ENCODE results near the gene SH3GL3. TPM values are rescaled to one million over a fixed set of nuclear protein-coding genes. Genes with fewer than 3 reads are reported as not detected.

SH3GL3 gene
- total RNA-seq, 1 experiment from 2014 or later, result not detected

DNA sequence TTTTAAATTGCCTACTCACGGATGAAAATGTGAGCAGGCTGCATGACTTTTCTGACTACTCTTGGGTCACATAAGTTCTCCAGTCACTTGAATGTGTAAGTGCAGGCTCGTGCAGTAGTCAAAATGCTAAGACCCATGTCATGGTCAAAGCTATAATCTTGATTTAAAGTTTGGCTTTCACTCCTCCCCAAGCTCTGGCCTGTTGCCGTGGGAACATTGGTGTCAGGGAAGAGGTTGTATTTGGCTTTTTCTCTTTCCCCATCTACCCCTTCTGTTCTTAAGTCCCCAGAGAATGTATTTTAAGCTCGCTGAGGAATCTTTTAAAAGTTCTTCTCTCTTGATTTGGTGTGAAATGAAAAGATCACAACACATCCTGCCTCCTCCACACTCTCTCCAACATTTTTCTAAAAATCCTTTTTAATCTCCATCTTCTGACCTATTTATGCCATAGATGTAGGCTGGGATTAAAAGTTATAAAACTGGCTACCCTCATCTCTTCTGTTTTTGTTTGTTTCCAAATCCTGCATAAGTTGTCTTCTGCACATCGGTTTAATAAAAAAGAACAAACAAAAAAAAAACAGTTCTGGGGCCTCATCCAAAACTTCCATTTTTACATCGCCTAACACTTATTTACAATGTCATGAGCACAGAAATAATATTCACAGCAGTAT is 145.4 kb downstream of the SH3GL3 start:
- DNase-seq (ENCODE audit: low spot score), result no peak
- in situ Hi-C loops (cut with HindIII; ENCODE audit: low sequenced_read_pairs), result no loop called here

- DNase-seq (ENCODE audit: low spot score), result no peak
- in situ Hi-C loops (cut with HindIII; ENCODE audit: low sequenced_read_pairs), result no loop called here
Measured at GRCh38 chr15:83595191-83595590, 148.1 kb downstream of the SH3GL3 start.

- DNase-seq (ENCODE audit: low spot score), result no peak
- in situ Hi-C loops (cut with HindIII; ENCODE audit: low sequenced_read_pairs), result no loop called here
Measured at GRCh38 chr15:83598031-83598430, 150.9 kb downstream of the SH3GL3 start.

DNA sequence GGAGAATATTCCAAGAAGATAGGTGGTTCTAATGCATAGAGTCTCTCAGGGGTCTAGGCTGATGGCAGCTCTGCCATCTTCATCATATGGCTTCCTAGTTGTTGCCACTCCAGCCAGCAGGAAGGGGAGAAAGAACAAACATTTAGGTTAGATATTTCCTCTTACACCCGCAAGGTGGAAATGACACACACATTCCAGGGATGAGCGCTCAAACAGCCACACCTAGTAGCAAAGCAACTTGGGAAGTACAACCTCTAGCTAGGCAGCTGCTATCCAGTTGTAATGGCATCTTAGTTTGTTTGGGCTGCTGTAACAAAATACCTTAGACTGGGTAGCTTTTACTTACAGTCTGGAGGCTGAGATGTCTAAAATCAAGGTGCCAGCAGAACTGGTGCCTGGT is 154.9 kb downstream of the SH3GL3 start:
- in situ Hi-C loops (cut with HindIII; ENCODE audit: low sequenced_read_pairs), result no loop called here
- no peak for DNase-seq (ENCODE audit: low spot score)

- in situ Hi-C loops (cut with HindIII; ENCODE audit: low sequenced_read_pairs), result no loop called here
- no peak for DNase-seq (ENCODE audit: low spot score)
Measured at GRCh38 chr15:83604549-83604948, 157.4 kb downstream of the SH3GL3 start.

- DNase-seq (ENCODE audit: low spot score), result peak; percentile 3
- in situ Hi-C loops (cut with HindIII; ENCODE audit: low sequenced_read_pairs), result no loop called here
Measured at GRCh38 chr15:83605111-83605945, 158.2 kb downstream of the SH3GL3 start.

DNA sequence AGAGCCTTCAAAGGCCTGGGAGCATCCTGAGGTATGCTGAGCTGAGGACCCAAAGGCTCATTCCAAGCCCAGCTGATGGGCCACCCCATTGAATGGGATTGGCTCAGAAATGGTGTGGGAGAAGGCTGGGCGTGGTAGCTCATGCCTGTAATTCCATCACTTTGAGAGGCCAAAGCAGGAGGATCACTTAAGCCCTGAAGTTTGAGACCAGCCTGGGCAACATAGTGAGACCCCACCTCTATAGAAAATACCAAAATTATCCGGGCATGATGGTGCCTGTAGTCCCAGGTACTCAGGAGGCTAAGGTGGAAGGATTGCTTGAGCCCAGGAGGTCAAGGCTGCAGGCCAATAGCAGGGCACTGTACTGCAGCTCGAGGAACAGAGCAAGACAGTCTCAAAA is 163.0 kb downstream of the SH3GL3 start:
- in situ Hi-C loops (cut with HindIII; ENCODE audit: low sequenced_read_pairs), result no loop called here
- no peak for DNase-seq (ENCODE audit: low spot score)

DNA sequence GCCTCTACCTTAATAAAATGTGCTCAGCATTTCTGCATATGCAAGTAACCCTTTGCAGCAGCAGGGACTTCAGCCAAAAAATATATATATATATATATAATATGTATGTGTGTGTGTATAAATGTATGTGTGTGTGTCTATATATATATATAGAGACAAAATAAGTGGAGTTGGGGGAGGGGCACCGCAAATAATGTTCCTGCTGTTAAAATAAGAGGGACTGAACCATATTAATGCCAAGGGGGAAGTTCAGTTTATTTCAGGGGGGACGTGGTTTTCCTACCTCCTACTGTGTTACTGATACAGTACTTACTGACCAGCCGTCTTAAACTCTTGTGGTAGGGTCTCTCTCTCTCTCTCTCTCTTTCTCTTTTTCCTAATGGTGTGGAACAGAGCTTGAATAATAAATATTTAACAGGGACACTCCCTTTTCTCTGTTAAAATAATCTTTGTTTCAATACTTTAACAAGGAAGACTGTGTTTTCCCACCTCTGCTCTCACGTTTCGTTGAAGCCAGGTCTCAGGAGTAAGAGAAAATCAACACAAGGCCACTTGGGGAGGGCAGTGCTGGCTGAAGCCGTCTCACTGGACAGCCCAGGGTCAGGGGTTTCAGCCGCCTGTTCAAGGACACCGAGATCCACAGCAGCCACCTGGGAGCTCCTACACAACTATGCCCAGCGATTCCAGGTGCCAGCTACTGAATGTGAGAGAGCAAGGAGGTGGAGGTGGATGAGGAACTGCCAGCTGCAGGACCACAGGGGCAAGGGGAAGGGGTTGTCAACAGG is 164.0 kb downstream of the SH3GL3 start:
- DNase-seq (ENCODE audit: low spot score), result no peak
- in situ Hi-C loops (cut with HindIII; ENCODE audit: low sequenced_read_pairs), result no loop called here

- in situ Hi-C loops (cut with HindIII; ENCODE audit: low sequenced_read_pairs), result no loop called here
Measured at GRCh38 chr15:83612226-83612625, 165.1 kb downstream of the SH3GL3 start.

DNA sequence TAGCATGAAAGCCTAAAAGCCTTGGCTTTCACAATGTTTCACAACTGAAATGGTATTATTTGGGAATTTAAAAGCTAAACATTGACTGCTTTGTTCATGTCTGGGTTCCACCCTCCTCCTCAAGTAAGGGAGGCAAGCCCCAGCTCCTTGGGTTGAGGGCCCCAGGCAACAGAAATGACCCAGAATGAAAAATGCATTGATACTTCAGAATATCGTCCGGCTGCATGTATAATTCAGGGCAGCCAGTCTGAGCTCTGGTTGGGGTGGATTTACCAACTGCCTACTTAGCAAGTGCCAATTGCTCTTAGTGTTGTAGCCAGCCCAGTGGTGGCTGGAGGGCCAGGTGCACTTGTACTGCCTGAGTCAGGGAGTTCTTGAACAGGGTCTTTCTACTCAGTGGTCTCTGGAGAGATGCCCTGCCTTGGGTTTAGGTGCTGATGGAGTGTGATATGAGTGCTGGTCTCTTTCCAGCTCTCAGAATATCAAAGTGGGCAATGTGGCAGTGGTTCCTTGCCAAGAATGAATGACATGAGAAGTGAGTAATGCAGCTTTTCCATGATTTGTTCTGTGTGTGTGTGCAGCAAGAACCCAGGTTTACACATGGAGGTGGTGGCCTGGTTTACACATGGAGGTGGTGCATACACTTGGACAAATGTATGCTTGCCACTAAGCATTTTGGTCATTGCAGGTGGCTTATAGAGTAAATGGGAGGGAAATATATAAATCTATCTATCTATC is 165.9 kb downstream of the SH3GL3 start:
- DNase-seq (ENCODE audit: low spot score), result no peak
- in situ Hi-C loops (cut with HindIII; ENCODE audit: low sequenced_read_pairs), result no loop called here

More at GRCh38 chr15:83612226-83612625, 165.1 kb downstream of the SH3GL3 start:
- DNase-seq (ENCODE audit: low spot score), result no peak

GRCh38 chr15:83613714-83614113 is 166.6 kb downstream of the SH3GL3 start:
- in situ Hi-C loops (cut with HindIII; ENCODE audit: low sequenced_read_pairs), result no loop called here
- DNase-seq (ENCODE audit: low spot score), result peak; percentile 8

- DNase-seq (ENCODE audit: low spot score), result no peak
- in situ Hi-C loops (cut with HindIII; ENCODE audit: low sequenced_read_pairs), result no loop called here
Measured at GRCh38 chr15:83616840-83617239, 169.7 kb downstream of the SH3GL3 start.

DNA sequence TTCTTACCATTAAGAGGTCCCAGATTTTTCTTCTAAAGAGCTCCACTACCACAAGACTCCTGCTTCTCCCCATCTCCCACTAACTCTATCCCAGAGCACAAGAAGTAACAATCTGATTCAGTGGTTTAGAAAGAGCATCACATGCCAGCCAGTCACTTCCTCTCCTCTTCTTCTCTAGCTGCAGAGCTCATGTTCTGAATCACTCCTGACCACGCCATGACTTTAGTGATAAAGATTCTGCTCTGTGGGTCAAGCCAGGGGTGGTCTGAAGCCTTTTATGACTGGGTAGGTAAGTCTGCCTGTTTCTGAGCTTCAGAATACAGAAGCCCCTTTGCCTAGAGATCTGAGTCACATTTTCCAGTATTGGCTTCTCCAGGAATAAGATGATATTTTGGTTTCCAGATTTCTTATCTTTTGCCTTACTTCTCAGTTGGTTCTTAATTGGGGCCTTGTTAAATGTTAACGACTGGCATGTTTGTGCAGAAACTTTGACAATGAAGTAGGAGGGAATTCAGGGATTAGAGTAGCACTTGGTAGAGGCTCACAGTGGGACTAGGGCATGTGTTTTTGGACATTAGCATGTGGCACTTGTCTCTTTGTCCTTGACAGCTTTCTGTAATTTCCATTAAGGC is 179.1 kb downstream of the SH3GL3 start:
- DNase-seq (ENCODE audit: low spot score), result no peak
- in situ Hi-C loops (cut with HindIII; ENCODE audit: low sequenced_read_pairs), result no loop called here

DNA sequence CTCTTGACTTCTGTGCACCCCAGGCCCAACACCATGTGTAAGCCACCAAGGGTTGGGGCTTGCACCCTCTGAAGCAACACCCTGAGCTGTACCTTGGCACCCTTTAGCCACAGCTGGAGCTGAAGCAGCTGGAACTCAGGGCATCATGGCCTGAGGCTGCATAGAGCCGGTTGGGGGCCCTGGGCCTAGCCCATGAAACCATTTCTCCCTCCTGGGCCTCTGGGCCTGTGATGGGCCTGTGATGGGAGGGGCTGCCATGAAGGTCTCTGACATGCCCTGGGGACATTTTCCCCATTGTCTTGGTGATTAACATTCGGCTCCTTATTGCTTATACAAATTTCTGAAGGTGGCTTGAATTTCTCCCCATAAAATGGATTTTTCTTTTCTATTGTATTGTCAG is 184.4 kb downstream of the SH3GL3 start:
- in situ Hi-C loops (cut with HindIII; ENCODE audit: low sequenced_read_pairs), result no loop called here
- DNase-seq (ENCODE audit: low spot score), result no peak

DNA sequence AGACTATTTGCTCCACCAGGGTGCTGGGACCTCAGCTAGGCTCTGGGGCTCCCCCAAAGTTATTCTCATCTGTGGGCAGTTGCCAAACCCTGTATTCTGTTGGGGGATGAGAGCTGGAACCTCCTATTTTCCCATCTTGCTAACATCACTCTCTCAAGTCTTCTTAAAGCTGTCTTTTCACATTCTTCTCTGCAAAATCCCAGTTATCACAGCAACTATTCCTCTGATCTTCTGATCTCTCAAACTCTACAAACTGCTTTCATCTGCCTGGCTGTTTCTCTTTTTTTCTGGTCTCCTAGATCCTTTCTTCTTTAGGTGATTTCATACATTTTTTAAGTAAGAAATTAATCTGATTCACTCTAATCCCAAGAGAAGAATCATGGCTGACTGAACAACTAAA is 196.1 kb downstream of the SH3GL3 start:
- DNase-seq (ENCODE audit: low spot score), result no peak
- in situ Hi-C loops (cut with HindIII; ENCODE audit: low sequenced_read_pairs), result no loop called here

- in situ Hi-C loops (cut with HindIII; ENCODE audit: low sequenced_read_pairs), result no loop called here
- no peak for DNase-seq (ENCODE audit: low spot score)
Measured at GRCh38 chr15:83644439-83644838, 197.3 kb downstream of the SH3GL3 start.

DNA sequence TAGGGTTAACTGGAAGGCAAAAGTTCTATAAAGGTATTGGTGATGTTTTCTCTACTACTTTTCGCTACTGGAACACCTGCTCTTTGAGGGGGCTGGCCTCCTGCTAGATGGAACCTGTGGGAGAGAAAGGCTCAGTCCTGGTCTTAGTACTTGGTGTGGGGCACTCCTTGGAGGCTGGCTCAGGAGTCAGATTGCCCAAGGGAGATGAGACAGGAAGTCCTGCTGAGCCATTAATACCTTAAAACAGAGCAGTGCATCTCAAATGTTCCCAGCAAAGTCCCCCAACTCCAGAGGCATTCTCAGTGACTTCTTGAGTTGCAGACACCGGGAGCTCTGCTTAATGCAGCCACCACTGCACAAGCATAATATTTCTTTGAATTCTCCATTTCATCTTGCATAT is 203.7 kb downstream of the SH3GL3 start:
- no peak for DNase-seq (ENCODE audit: low spot score)
- in situ Hi-C loops (cut with HindIII; ENCODE audit: low sequenced_read_pairs), result no loop called here

- no peak for DNase-seq (ENCODE audit: low spot score)
- in situ Hi-C loops (cut with HindIII; ENCODE audit: low sequenced_read_pairs), result no loop called here
Measured at GRCh38 chr15:83651541-83651940, 204.4 kb downstream of the SH3GL3 start.

GRCh38 chr15:83652626-83653204 is 205.6 kb downstream of the SH3GL3 start:
- in situ Hi-C loops (cut with HindIII; ENCODE audit: low sequenced_read_pairs), result no loop called here

More at GRCh38 chr15:83652626-83653204, 205.6 kb downstream of the SH3GL3 start:
- no peak for DNase-seq (ENCODE audit: low spot score)

Data from G401 (cell line).